Kidney (tissue), 14 donors: ENCODE results near the gene NKIRAS1. TPM values are rescaled to one million over a fixed set of nuclear protein-coding genes. Genes with fewer than 3 reads are reported as not detected.
"Not testable (repeated sequence)": the region's sequence is repeated elsewhere in the genome, so short reads cannot be mapped to it uniquely, and the experiment has no call there.

Experiments used
- DNase-seq, 5 donors: peaks; one replicate each; pipeline ENCODE4 v3.0.0-alpha.2; 2013 to 2020
- FAIRE-seq: peaks from 2 replicates; lab custom pipeline; 2012; peaks lifted over from hg19 to GRCh38; lab: Jason Lieb, UNC
- H3K27ac ChIP-seq, 2 donors: one replicate each; pipeline ENCODE4 v1.7.0; 2013; ENCODE audit warnings: low read depth in 2 of 2, low read length in 2 of 2, inconsistent platforms in 1 of 2
- H3K27me3 ChIP-seq: one replicate; pipeline ENCODE4 v1.7.1; 2013; ENCODE audit warnings: low read length, inconsistent platforms; ENCODE audit not compliant: control insufficient read depth, insufficient read depth
- H3K36me3 ChIP-seq, 3 donors: one replicate each; pipeline versions ENCODE4 v1.7.0 to v1.7.1; 2013; ENCODE audit warnings: low read length in 3 of 3, control low read depth in 1 of 3, inconsistent platforms in 1 of 3; ENCODE audit not compliant: insufficient read depth in 3 of 3, control insufficient read depth in 2 of 3
- H3K4me1 ChIP-seq, 3 donors: one replicate each; pipeline versions ENCODE4 v1.7.0 to v1.7.1; 2013; ENCODE audit warnings: low read length in 3 of 3, inconsistent platforms in 1 of 3, low read depth in 1 of 3; ENCODE audit not compliant: control insufficient read depth in 2 of 3, insufficient read depth in 2 of 3
- H3K4me3 ChIP-seq, 3 donors: one replicate each; pipeline versions ENCODE4 v1.7.0 to v1.8.1; 2013; ENCODE audit warnings: low read length in 3 of 3, control low read depth in 1 of 3, inconsistent platforms in 1 of 3
- H3K9ac ChIP-seq, 3 donors: one replicate each; pipeline versions ENCODE4 v1.7.0 to v1.7.1; 2013; ENCODE audit warnings: low read length in 3 of 3, control low read depth in 1 of 3, inconsistent platforms in 1 of 3
- H3K9me3 ChIP-seq, 3 donors: one replicate each; pipeline versions ENCODE4 v1.7.0 to v1.7.1; 2013; ENCODE audit warnings: low read length in 3 of 3, control low read depth in 1 of 3, inconsistent platforms in 1 of 3; ENCODE audit not compliant: control insufficient read depth in 2 of 3, insufficient read depth in 1 of 3
- CTCF ChIP-seq: IDR thresholded peaks from 3 replicates; pipeline ENCODE4 v1.5.1; 2012; ENCODE audit warnings: mild to moderate bottlenecking, moderate library complexity, borderline replicate concordance; ENCODE audit not compliant: insufficient read depth; ENCODE audit errors: extremely low read depth
- intact Hi-C: fragments of 100-400 bp; cut with DNase I; formaldehyde crosslinking; loops from one replicate; pipeline ENCODE4 v1.11.1; 2022
- polyA plus RNA-seq: library from polyadenylated mRNA; stranded (reverse); fragments of 350-450 nt; fragmentation: Illumina TruSeq; extraction: RNeasy Lipid Tissue Mini Kit (QIAGEN cat#74804); gene quantifications from one replicate; pipeline ENCODE4 v1.2.3, GENCODE V29; 2014; ENCODE audit warnings: low read depth, low replicate concordance; ENCODE audit not compliant: insufficient read depth
- total RNA-seq: library from RNA; stranded (reverse); fragmentation: NEBNext Ultra II Directional; extraction: Animal tissue kit (Norgen Biotek cat#: 25700); gene quantifications from one replicate; pipeline ENCODE4 v1.2.1, GENCODE V29; 2021
- donor health status: control.
- donor health status: control.
- donor health status: control.
- donor health status: control.
- donor health status: control.
- donor health status: DM: yes; HTN: yes; CAD: no.
- donor health status: Normal renal cell carcinoma (clear cell type).

The NKIRAS1 gene
- total and polyA plus RNA-seq, 2 donors from 2014 or later, result 7.1 to 17.2 TPM

- H3K27ac ChIP-seq, result no peak overlapping the region
- H3K9me3 ChIP-seq, result no peaks in the 10 kb centered on the region
- FAIRE-seq (no peak), DNase-seq (no peak)
- no peaks in the 10 kb centered on the region for H3K36me3 ChIP-seq
- TF ChIP-seq CTCF, result no peak
- H3K4me1 ChIP-seq, result no peaks in the 10 kb centered on the region
- intact Hi-C loops, result no loop called here
- H3K4me3 ChIP-seq, result no peak overlapping the region
- H3K27me3 ChIP-seq, result no peaks in the 10 kb centered on the region
- H3K9ac ChIP-seq, result no peak overlapping the region
These were observed 42.3 kb downstream of the NKIRAS1 start for GRCh38 chr3:23874359-23875112.

- intact Hi-C loops, result no loop called here
- DNase-seq, result no peak
- Histone ChIP-seq H3K36me3 (no peaks in the 10 kb centered on the region), H3K27ac (no peak overlapping the region), H3K9ac (no peak overlapping the region), H3K27me3 (no peaks in the 10 kb centered on the region), H3K9me3 (no peaks in the 10 kb centered on the region), H3K4me3 (no peak overlapping the region), H3K4me1 (no peaks in the 10 kb centered on the region)
- no peak for TF ChIP-seq CTCF
- FAIRE-seq, result no peak
These were observed 42.8 kb downstream of the NKIRAS1 start for GRCh38 chr3:23873941-23874340.

- H3K4me3 ChIP-seq, result no peak overlapping the region
- intact Hi-C loops, result no loop called here
- no peaks in the 10 kb centered on the region for H3K27me3 ChIP-seq
- no peaks in the 10 kb centered on the region for H3K9me3 ChIP-seq
- no peaks in the 10 kb centered on the region for H3K36me3 ChIP-seq
- no peak for TF ChIP-seq CTCF
- H3K4me1 ChIP-seq, result no peaks in the 10 kb centered on the region
- H3K9ac ChIP-seq, result no peak overlapping the region
- H3K27ac ChIP-seq, result no peak overlapping the region
- no peak for FAIRE-seq
- DNase-seq, result no peak
These were observed 44.5 kb downstream of the NKIRAS1 start for GRCh38 chr3:23872330-23872729.

- H3K36me3 ChIP-seq, H3K4me3 ChIP-seq, H3K9me3 ChIP-seq, FAIRE-seq, H3K9ac ChIP-seq, H3K27ac ChIP-seq, DNase-seq, intact Hi-C loops, H3K27me3 ChIP-seq, H3K4me1 ChIP-seq: not testable (repeated sequence)
These were observed 45.4 kb downstream of the NKIRAS1 start for GRCh38 chr3:23871361-23871760.

- intact Hi-C loops, H3K9ac ChIP-seq, H3K36me3 ChIP-seq, H3K9me3 ChIP-seq, H3K27me3 ChIP-seq, H3K27ac ChIP-seq, H3K4me3 ChIP-seq, H3K4me1 ChIP-seq, DNase-seq, FAIRE-seq: not testable (repeated sequence)
These were observed 46.1 kb downstream of the NKIRAS1 start for GRCh38 chr3:23870663-23871043.
